ENCODE results near the gene PDE1C.

PDE1C gene

GRCh38 chr7:31939076-31939475 lies 131.1 kb downstream of the PDE1C start:
- Mint-ChIP-seq H3K9me3 (peaks cover 2% of the 10 kb centered on the region), H3K27ac (no peak overlapping the region), H3K36me3 (ENCODE audit: low read depth) (no peaks in the 10 kb centered on the region), H3K4me1 (no peaks in the 10 kb centered on the region), H3K27me3 (ENCODE audit: low read depth) (no peaks in the 10 kb centered on the region), H3K4me3 (no peak overlapping the region)
- no peak for TF ChIP-seq CTCF (IDR thresholded peaks at IDR 0.05; ENCODE audit: unreplicated experiment in 3 of 3)

GRCh38 chr7:31938650-31939049 lies 131.6 kb downstream of the PDE1C start:
- Mint-ChIP-seq H3K9me3 (no peaks in the 10 kb centered on the region), H3K36me3 (ENCODE audit: low read depth) (no peaks in the 10 kb centered on the region), H3K27me3 (ENCODE audit: low read depth) (no peaks in the 10 kb centered on the region), H3K27ac (no peak overlapping the region), H3K4me3 (no peak overlapping the region), H3K4me1 (no peaks in the 10 kb centered on the region)
- no peak for TF ChIP-seq CTCF (IDR thresholded peaks at IDR 0.05; ENCODE audit: unreplicated experiment in 3 of 3)

- Mint-ChIP-seq H3K27me3 (ENCODE audit: low read depth) (no peaks in the 10 kb centered on the region), H3K4me3 (no peak overlapping the region)
Observed at GRCh38 chr7:31937982-31938381, 132.2 kb downstream of the PDE1C start.

GRCh38 chr7:31935124-31936054 lies 134.8 kb downstream of the PDE1C start:
- H3K27ac Mint-ChIP-seq = no peak overlapping the region
- peaks cover 4% of the 10 kb centered on the region for H3K9me3 Mint-ChIP-seq
- H3K4me1 Mint-ChIP-seq = no peaks in the 10 kb centered on the region
- no peaks in the 10 kb centered on the region for H3K27me3 Mint-ChIP-seq (ENCODE audit: low read depth)
- no peak overlapping the region for H3K4me3 Mint-ChIP-seq
- TF ChIP-seq CTCF (IDR thresholded peaks at IDR 0.05; ENCODE audit: unreplicated experiment in 3 of 3) = no peak
- H3K36me3 Mint-ChIP-seq (ENCODE audit: low read depth) = no peaks in the 10 kb centered on the region

More at GRCh38 chr7:31937982-31938381, 132.2 kb downstream of the PDE1C start:
- no peak for TF ChIP-seq CTCF (IDR thresholded peaks at IDR 0.05; ENCODE audit: unreplicated experiment in 3 of 3)
- no peaks in the 10 kb centered on the region for H3K9me3 Mint-ChIP-seq
- no peaks in the 10 kb centered on the region for H3K4me1 Mint-ChIP-seq
- H3K36me3 Mint-ChIP-seq (ENCODE audit: low read depth) = no peaks in the 10 kb centered on the region
- H3K27ac Mint-ChIP-seq = no peak overlapping the region

GRCh38 chr7:31934551-31934950 lies 135.7 kb downstream of the PDE1C start:
- Mint-ChIP-seq H3K9me3 (peaks cover 8% of the 10 kb centered on the region), H3K27ac (no peak overlapping the region), H3K36me3 (ENCODE audit: low read depth) (no peaks in the 10 kb centered on the region), H3K4me1 (no peaks in the 10 kb centered on the region), H3K4me3 (no peak overlapping the region), H3K27me3 (ENCODE audit: low read depth) (no peaks in the 10 kb centered on the region)
- no peak for TF ChIP-seq CTCF (IDR thresholded peaks at IDR 0.05; ENCODE audit: unreplicated experiment in 3 of 3)

GRCh38 chr7:31933481-31933880 lies 136.7 kb downstream of the PDE1C start:
- H3K4me3 Mint-ChIP-seq = no peak overlapping the region
- no peaks in the 10 kb centered on the region for H3K36me3 Mint-ChIP-seq (ENCODE audit: low read depth)
- H3K27me3 Mint-ChIP-seq (ENCODE audit: low read depth) = no peaks in the 10 kb centered on the region
- H3K4me1 Mint-ChIP-seq = no peaks in the 10 kb centered on the region
- H3K27ac Mint-ChIP-seq = no peak overlapping the region
- no peak for TF ChIP-seq CTCF (IDR thresholded peaks at IDR 0.05; ENCODE audit: unreplicated experiment in 3 of 3)
- peaks cover 13% of the 10 kb centered on the region for H3K9me3 Mint-ChIP-seq

Data from nephron (organoid).